GM21526 (cell line): Measurements from ENCODE around the gene TPGS1.
"Not testable (repeated sequence)": the region's sequence is repeated elsewhere in the genome, so short reads cannot be mapped to it uniquely, and the experiment has no call there.

Experiments used
- ATAC-seq: cut with Tn5 transposase; IDR thresholded peaks from one replicate; pipeline ENCODE4 v1.9.1; 2021; ENCODE audit warnings: moderate library complexity; ENCODE audit not compliant: unreplicated experiment, low FRiP score

TPGS1 gene

GRCh38 chr19:474126-475078, 32.9 kb upstream of the TPGS1 start:
- ATAC-seq = no peak

DNA sequence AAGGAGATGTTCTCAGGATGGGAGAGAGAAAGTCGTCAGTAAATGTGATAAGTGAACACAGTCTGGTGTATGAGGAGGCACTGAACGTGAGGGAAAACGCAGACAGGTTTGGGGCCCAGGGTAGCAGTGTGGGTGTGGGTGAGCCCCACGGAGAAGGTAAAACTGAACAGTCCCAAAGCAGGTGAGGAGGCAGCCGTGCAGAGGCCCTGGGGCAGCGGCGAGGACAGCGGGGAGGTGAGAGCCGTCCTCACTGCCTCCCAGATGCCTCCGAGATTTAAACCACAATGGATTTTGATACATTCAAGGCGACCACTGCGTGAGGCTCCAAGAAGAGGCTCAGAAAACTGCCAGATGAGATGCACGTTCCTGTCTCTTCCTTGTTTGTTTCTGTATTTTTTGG, 31.9 kb upstream of the TPGS1 start:
- ATAC-seq = no peak

GRCh38 chr19:478236-478903, 28.9 kb upstream of the TPGS1 start:
- ATAC-seq = no peak

GRCh38 chr19:478976-479375, 28.3 kb upstream of the TPGS1 start:
- ATAC-seq = no peak

DNA sequence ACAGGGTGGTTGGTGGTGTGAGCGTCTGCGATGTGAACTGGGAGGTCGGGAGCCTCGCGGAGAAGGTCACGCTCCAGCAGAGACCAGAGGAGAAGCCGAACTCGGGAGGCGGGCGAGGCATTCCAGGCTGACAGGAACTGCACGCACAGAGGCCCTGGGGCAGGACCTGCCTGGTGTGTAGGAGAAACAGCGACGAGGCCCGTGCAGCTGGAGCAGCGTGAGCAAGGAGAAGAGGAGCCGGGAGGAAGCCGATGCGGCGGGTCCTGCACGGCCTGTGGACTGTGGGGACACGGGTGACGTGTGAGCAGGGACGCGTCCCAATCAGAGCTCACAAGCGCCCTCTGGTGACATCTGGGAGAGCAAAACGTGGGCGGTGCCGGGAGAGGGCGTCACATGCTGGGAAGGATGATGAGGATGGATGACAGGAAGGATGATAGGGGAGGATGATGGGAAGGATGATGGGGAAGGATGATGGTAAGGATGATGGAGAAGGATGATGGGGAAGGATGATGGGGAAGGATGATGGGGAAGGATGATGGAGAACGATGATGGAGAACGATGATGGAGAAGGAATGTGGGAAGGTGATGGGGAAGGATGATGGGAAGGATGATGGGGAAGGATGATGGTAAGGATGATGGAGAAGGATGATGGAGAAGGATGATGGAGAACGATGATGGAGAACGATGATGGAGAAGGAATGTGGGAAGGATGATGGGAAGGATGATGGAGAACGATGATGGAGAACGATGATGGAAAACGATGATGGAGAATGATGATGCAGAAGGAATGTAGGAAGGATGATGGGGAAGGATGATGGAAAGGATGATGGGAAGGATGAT, 27.1 kb upstream of the TPGS1 start:
- no peak for ATAC-seq

DNA sequence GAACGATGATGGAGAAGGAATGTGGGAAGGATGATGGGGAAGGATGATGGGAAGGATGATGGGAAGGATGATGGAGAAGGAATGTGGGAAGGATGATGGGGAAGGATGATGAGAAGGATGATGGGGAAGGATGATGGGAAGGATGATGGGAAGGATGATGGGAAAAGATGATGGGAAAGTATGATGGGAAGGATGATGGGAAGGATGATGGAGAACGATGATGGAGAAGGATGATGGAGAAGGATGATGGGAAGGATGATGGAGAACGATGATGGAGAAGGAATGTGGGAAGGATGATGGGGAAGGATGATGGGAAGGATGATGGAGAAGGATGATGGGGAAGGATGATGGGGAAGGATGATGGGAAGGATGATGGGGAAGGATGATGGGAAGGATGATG, 26.2 kb upstream of the TPGS1 start:
- ATAC-seq = not testable (repeated sequence)

GRCh38 chr19:482186-483041, 24.9 kb upstream of the TPGS1 start:
- no peak for ATAC-seq

DNA sequence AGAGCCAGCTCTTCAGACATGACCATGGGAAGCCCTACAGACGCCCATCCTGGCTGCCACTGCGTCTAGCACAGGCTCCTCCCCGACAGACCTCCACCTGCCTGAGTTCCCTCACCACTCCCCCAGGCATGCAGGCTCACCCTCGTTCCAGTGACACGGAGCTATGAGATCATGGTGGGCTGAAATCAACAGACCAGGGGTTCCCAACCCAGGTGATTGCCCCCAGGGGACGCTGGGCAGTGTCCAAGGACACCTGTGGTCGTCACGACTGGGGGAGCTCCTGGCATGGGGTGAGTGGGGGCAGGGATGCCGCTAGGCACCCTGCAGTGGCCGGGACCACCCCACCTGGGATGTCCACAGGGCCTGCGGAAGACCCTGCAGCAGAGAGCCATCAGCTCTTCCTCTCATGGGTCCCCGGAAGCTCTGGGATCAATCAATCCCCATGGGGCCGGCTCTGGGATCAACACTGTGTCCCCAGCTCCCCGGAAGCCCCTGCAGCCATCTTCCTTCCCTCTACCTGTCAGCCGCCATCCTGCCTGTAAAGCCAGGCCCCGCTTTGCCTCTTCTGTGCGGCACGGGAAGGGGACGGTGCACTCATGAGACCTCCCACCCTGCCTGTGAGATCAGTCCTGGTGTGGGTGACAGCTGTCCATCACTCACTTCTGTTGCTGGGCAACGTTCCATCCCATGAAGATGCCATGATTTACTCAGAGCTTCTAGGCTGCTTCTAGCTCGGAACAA, 23.8 kb upstream of the TPGS1 start:
- ATAC-seq = no peak

- ATAC-seq = no peak
These were observed 22.8 kb upstream of the TPGS1 start for GRCh38 chr19:484494-484893.

GRCh38 chr19:485077-485476, 22.2 kb upstream of the TPGS1 start:
- ATAC-seq = no peak

DNA sequence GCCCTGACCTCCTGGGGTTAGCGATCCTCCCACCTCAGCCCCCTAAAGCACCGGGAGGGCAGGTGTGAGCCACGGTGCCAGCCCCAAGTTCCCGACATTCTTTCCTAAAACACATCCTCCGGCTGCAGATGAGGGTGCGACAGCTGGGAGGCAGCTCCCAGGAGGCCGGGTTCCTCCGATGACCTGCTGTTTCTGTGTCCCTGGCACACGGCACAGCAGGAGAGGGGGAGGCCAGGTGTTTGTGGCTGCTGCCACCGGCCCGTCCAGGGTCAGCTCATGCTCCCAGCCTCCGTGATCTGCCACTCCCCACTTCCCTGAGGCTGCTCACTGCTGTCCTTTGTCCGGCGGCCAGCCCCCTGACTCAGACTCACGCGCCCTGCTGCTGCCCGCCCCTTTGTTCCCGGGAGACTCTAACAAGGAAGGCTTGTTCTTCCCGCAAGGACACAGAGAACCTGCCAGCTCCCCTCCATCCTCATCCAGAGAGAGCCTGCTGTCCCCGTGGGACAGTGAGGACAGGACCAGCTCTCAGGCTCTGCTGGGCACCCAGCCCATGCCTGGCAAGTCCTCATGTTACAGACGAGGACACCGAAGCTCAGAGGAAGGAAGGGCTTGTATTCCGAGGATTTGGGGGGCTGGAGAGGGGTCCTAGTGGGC, 21.6 kb upstream of the TPGS1 start:
- ATAC-seq = no peak

DNA sequence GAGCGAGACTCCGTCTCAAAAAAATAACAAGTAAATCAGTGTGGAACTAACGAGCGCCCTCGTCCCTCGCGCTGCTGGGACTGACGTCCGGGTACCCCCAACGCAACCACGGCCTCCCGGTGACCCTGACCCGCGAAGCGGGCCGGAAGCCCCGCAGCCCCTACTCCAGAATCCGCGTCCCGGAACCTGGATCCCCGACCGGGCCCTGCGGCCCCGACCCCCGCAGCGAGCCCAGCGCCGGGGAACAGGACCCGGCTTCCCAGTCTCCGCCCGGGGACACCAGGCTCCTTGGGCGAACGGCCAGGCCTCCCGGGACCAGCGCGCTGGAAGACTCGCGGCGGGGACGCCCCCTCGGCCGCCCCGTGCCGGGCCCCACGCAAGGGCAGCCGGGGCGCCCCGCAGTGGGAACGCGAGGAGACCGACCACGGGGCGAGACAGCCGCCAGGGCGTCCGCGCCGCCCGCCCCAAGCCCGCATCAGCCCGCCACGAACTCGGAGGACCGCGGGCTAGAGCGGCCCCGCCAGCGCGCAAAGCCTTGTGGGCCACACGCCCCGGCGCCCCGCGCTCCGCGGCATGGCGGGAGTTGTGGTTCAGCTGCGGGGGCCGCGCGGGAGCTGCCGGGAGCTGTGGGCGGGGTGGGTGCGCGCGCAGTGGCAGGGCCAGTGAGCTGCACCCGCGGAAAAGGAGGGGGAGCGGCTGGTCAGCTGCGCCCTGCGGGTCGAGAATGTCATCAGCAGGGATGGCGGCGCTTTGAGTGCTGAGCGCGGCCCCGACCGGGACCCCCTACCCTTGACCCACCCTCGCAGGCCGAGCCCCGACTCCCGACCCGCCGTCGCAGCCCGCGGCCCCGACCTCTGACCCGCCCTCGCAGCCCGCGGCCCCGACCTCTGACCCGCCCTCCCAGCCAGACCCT, 18.5 kb upstream of the TPGS1 start:
- ATAC-seq = peak; percentile 72

DNA sequence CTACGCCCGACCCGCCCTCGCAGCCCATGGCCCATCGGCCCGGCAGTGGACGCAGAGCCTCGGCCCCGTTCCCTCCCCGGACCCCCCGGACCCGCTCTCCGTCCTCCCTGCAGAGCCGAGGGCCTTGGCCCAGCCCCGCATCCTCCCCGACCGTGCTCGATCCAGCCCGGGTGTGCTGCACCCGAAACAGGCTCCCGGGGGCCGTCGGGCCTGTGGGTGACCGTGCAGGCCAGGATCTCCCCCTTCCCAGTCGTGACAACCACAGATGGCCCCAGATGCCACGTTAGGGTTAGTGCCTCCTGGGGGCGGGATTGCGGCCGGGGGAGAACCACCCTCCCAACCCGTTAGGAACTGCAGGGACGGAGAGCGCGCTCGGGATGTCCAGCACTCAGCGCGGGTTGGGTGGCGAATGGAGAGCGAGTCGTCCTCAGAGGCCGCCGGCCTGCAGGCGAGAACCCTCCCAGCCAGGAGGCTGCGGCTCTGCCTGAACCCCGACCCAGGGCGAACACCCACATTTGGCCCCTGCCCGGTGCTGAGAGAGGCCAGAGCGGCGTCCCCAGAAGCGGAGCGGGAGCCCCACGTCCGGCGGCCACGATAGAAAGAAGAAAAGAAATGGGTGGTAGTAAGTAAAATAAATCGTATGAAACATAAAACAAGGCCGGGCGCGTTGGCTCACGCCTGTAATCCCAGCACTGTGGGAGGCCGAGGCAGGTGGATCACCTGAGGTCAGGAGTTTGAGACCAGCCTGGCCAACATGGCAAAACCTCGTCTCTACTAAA, 17.7 kb upstream of the TPGS1 start:
- ATAC-seq = no peak

DNA sequence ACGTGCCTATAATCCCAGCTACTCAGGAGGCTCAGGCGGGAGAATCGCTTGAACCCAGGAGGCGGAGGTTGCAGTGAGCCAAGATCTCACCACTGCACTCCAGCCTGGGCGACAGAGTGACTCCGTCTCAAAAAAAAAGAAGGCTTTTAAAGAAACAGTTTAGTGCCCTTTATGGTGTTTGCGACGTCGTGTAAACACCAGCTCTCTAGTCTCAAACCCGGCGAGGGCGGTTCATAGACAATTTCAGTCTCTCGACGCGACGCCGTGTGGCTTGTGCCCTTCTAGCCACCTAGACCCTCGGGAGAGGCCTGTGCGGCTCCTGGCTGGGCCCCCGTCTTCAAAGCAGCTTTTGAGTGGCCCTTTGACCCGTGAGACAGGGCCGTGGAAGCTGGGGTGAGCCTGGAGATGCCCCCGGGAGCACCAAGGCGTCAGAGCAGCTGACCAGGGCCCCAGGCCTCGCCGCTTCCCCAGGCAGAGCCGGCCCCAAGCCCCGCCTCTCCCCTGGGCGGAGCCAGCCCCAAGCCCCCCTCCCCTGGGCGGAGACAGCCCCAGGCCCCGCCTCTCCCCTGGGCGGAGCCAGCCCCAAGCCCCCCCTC, 16.1 kb upstream of the TPGS1 start:
- no peak for ATAC-seq

DNA sequence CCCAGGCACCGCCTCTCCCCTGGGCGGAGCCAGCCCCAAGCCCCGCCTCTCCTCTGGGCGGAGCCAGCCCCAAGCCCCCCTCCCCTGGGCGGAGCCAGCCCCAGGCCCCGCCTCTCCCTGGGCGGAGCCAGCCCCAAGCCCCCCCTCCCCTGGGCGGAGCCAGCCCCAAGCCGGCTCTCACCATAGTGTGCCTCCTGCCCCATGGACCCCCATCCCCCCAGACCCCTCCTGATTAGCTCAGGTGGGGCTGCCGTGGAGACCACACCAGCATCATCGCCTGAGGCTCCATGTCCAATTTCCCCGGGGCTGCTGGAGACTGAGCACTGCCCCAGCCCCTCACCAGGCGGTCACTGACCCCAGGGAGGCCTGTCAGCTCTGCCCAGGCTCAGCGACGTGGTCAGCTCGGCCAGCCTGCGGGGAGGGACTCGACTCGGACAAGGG, 15.2 kb upstream of the TPGS1 start:
- no peak for ATAC-seq

DNA sequence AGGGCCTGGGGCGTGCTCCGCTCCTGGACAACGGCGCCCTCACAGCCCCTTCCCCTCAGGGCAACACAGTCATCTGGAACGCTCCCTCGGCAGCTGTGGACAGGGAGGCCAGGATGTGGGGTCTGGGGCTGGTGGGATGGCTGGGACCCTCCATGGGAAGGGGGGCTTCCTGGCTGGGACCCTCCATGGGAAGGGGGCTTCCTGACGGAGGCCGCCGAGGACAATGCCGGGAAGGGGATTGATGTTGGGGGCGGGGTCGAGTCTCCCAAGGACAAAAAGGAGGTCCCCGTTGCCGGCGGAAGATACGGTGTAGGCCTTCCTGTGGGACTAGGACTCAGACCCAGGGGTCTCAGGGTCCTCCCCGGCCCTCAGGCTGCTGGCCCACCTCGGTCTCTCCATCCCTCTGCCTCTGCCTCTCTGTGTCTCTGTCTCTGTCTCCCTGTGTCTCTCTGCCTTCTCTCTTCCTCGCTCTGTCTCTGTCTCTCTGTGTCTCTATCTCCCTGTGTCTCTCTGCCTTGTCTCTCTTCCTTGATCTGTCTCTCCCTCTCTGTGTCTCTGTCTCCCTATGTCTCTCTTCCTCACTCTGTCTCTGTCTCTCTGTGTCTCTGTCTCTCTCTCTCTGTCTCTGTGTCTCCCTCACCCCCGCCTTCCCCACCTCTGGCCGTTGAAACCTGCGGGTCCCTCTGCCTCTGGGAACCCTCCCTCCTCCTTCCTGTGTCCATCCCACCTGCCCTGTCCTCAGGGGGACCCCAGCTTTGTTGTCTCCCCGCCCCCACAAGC, 13.7 kb upstream of the TPGS1 start:
- ATAC-seq = no peak
